ENCODE data around the gene TMEM263. TPM values are rescaled to one million over a fixed set of nuclear protein-coding genes. Genes with fewer than 3 reads are reported as not detected.
"Not testable (repeated sequence)": the region's sequence is repeated elsewhere in the genome, so short reads cannot be mapped to it uniquely, and the experiment has no call there.

Gene TMEM263
- total RNA-seq, 1 donor from 2014 or later: 19.6 TPM

- Histone ChIP-seq H3K9me3 (no peaks in the 10 kb centered on the region), H3K4me1 (no peaks in the 10 kb centered on the region), H3K36me3 (peaks cover 0 to 12% of the 10 kb centered on the region in 2 donors), H3K4me3 (no peak overlapping the region), H3K27ac (no peak overlapping the region), H3K27me3 (no peaks in the 10 kb centered on the region)
- intact Hi-C loops (cut with DNase I): no loop called here
- no peak for DNase-seq (ENCODE audit: extremely low spot score in 2 of 2)
- TF ChIP-seq POLR2A (IDR thresholded peaks at IDR 0.05) (no peak), POLR2AphosphoS5 (IDR thresholded peaks at IDR 0.05; ENCODE audit: insufficient read depth in 1 of 2, low read depth in 1 of 2) (no peak), CTCF (IDR thresholded peaks at IDR 0.05) (no peak)
Observed at GRCh38 chr12:106999446-106999845, 43.7 kb downstream of the TMEM263 start.

GRCh38 chr12:107002665-107003064, 47.0 kb downstream of the TMEM263 start:
- H3K9me3 ChIP-seq; intact Hi-C loops (cut with DNase I); H3K27me3 ChIP-seq; H3K4me3 ChIP-seq; H3K4me1 ChIP-seq; H3K27ac ChIP-seq; DNase-seq (ENCODE audit: extremely low spot score in 2 of 2); H3K36me3 ChIP-seq: not testable (repeated sequence)

- no peaks in the 10 kb centered on the region for H3K27me3 ChIP-seq
- H3K27ac ChIP-seq: no peak overlapping the region
- no peaks in the 10 kb centered on the region for H3K9me3 ChIP-seq
- H3K36me3 ChIP-seq: no peaks in the 10 kb centered on the region
- no peak overlapping the region for H3K4me3 ChIP-seq
- TF ChIP-seq POLR2AphosphoS5 (IDR thresholded peaks at IDR 0.05; ENCODE audit: insufficient read depth in 1 of 2, low read depth in 1 of 2) (no peak), POLR2A (IDR thresholded peaks at IDR 0.05) (no peak), CTCF (IDR thresholded peaks at IDR 0.05) (no peak)
- intact Hi-C loops (cut with DNase I): no loop called here
- DNase-seq (ENCODE audit: extremely low spot score in 2 of 2): no peak
- H3K4me1 ChIP-seq: no peaks in the 10 kb centered on the region
Observed at GRCh38 chr12:107007411-107007810, 51.7 kb downstream of the TMEM263 start.

GRCh38 chr12:107011519-107011918, 55.8 kb downstream of the TMEM263 start:
- Histone ChIP-seq H3K4me3 (no peak overlapping the region), H3K9me3 (no peaks in the 10 kb centered on the region), H3K4me1 (no peaks in the 10 kb centered on the region), H3K27me3 (no peaks in the 10 kb centered on the region), H3K27ac (no peak overlapping the region), H3K36me3 (no peaks in the 10 kb centered on the region)
- intact Hi-C loops (cut with DNase I): no loop called here
- DNase-seq (ENCODE audit: extremely low spot score in 2 of 2): no peak
- TF ChIP-seq CTCF (IDR thresholded peaks at IDR 0.05): no peak
- no peak for TF ChIP-seq POLR2AphosphoS5 (IDR thresholded peaks at IDR 0.05; ENCODE audit: insufficient read depth in 1 of 2, low read depth in 1 of 2)
- no peak for TF ChIP-seq POLR2A (IDR thresholded peaks at IDR 0.05)

- Histone ChIP-seq H3K9me3 (no peaks in the 10 kb centered on the region), H3K27me3 (no peaks in the 10 kb centered on the region), H3K4me3 (no peak overlapping the region), H3K36me3 (no peaks in the 10 kb centered on the region), H3K4me1 (no peaks in the 10 kb centered on the region), H3K27ac (no peak overlapping the region)
- DNase-seq (ENCODE audit: extremely low spot score in 2 of 2): no peak
- intact Hi-C loops (cut with DNase I): no loop called here
- TF ChIP-seq POLR2AphosphoS5 (IDR thresholded peaks at IDR 0.05; ENCODE audit: insufficient read depth in 1 of 2, low read depth in 1 of 2) (no peak), POLR2A (IDR thresholded peaks at IDR 0.05) (no peak), CTCF (IDR thresholded peaks at IDR 0.05) (no peak)
Observed at GRCh38 chr12:107012736-107013425, 57.2 kb downstream of the TMEM263 start.

Measured in vagina (tissue), 2 donors.